Hippocampal formation (tissue), 2 donors: Measurements from ENCODE around the gene MEOX2.

ENCODE experiments used
- DNase-seq, 2 donors: peaks; one replicate each; lab custom pipeline; 2025; lab: John Stamatoyannopoulos, UW

MEOX2 gene

GRCh38 chr7:15610503-15610902 is 76.0 kb downstream of the MEOX2 start:
- no peak for DNase-seq

GRCh38 chr7:15609287-15609686 is 77.2 kb downstream of the MEOX2 start:
- DNase-seq, result no peak

- no peak for DNase-seq
Observed at GRCh38 chr7:15607529-15608210, 78.8 kb downstream of the MEOX2 start.

- no peak for DNase-seq
Observed at GRCh38 chr7:15606561-15606960, 79.9 kb downstream of the MEOX2 start.

- no peak for DNase-seq
Observed at GRCh38 chr7:15604166-15604565, 82.3 kb downstream of the MEOX2 start.

- DNase-seq, result no peak
Observed at GRCh38 chr7:15603124-15603523, 83.4 kb downstream of the MEOX2 start.

- DNase-seq, result no peak
Observed at GRCh38 chr7:15602236-15602635, 84.2 kb downstream of the MEOX2 start.

- no peak for DNase-seq
Observed at GRCh38 chr7:15601175-15601574, 85.3 kb downstream of the MEOX2 start.

GRCh38 chr7:15600298-15600697 is 86.2 kb downstream of the MEOX2 start:
- no peak for DNase-seq

- no peak for DNase-seq
Observed at GRCh38 chr7:15594461-15594860, 92.0 kb downstream of the MEOX2 start.

GRCh38 chr7:15593382-15593781 is 93.1 kb downstream of the MEOX2 start:
- no peak for DNase-seq

- DNase-seq, result no peak
Observed at GRCh38 chr7:15586266-15586665, 100.2 kb downstream of the MEOX2 start.

GRCh38 chr7:15584575-15584974 is 101.9 kb downstream of the MEOX2 start:
- DNase-seq, result no peak

GRCh38 chr7:15582773-15583172 is 103.7 kb downstream of the MEOX2 start:
- DNase-seq, result no peak

GRCh38 chr7:15581352-15581951 is 105.0 kb downstream of the MEOX2 start:
- DNase-seq, result no peak

GRCh38 chr7:15580604-15581351 is 105.7 kb downstream of the MEOX2 start:
- DNase-seq, result no peak

- DNase-seq, result no peak
Observed at GRCh38 chr7:15577600-15577999, 108.9 kb downstream of the MEOX2 start.

- no peak for DNase-seq
Observed at GRCh38 chr7:15571301-15571878, 115.1 kb downstream of the MEOX2 start.

- no peak for DNase-seq
Observed at GRCh38 chr7:15567652-15568051, 118.8 kb downstream of the MEOX2 start.

GRCh38 chr7:15567036-15567435 is 119.4 kb downstream of the MEOX2 start:
- no peak for DNase-seq

- no peak for DNase-seq
Observed at GRCh38 chr7:15566476-15566875, 120.0 kb downstream of the MEOX2 start.

- peak; percentile 68 to 91 for DNase-seq
Observed at GRCh38 chr7:15561835-15562234, 124.6 kb downstream of the MEOX2 start, which contains the start of gene AGMO. AGMO (minus strand) TSS chr7:15562015.
